ENCODE data around the gene MAN1C1.
"Not testable (repeated sequence)": the region's sequence is repeated elsewhere in the genome, so short reads cannot be mapped to it uniquely, and the experiment has no call there.

Gene MAN1C1

GRCh38 chr1:25716320-25716719 is 99.7 kb downstream of the MAN1C1 start:
- no peak for DNase-seq (ENCODE audit: low spot score)

- DNase-seq (ENCODE audit: low spot score), result no peak
Observed at GRCh38 chr1:25718732-25719131, 102.1 kb downstream of the MAN1C1 start.

GRCh38 chr1:25720624-25721023 is 104.0 kb downstream of the MAN1C1 start:
- no peak for DNase-seq (ENCODE audit: low spot score)

GRCh38 chr1:25723250-25723880 is 106.8 kb downstream of the MAN1C1 start:
- DNase-seq (ENCODE audit: low spot score), result no peak

- no peak for DNase-seq (ENCODE audit: low spot score)
Observed at GRCh38 chr1:25724201-25724600, 107.6 kb downstream of the MAN1C1 start.

GRCh38 chr1:25724966-25725365 is 108.4 kb downstream of the MAN1C1 start:
- no peak for DNase-seq (ENCODE audit: low spot score)

GRCh38 chr1:25725482-25725881 is 108.9 kb downstream of the MAN1C1 start:
- no peak for DNase-seq (ENCODE audit: low spot score)

GRCh38 chr1:25727088-25727487 is 110.5 kb downstream of the MAN1C1 start:
- no peak for DNase-seq (ENCODE audit: low spot score)

- DNase-seq (ENCODE audit: low spot score), result no peak
Observed at GRCh38 chr1:25727635-25728286, 111.2 kb downstream of the MAN1C1 start.

- DNase-seq (ENCODE audit: low spot score), result no peak
Observed at GRCh38 chr1:25728301-25728935, 111.8 kb downstream of the MAN1C1 start.

GRCh38 chr1:25729045-25729444 is 112.5 kb downstream of the MAN1C1 start:
- DNase-seq (ENCODE audit: low spot score), result no peak

GRCh38 chr1:25729790-25730644 is 113.4 kb downstream of the MAN1C1 start:
- no peak for DNase-seq (ENCODE audit: low spot score)

- no peak for DNase-seq (ENCODE audit: low spot score)
Observed at GRCh38 chr1:25731148-25731547, 114.6 kb downstream of the MAN1C1 start.

GRCh38 chr1:25731626-25732370 is 115.2 kb downstream of the MAN1C1 start:
- DNase-seq (ENCODE audit: low spot score), result no peak

- DNase-seq (ENCODE audit: low spot score), result no peak
Observed at GRCh38 chr1:25732821-25733220, 116.2 kb downstream of the MAN1C1 start.

GRCh38 chr1:25733271-25733670 is 116.7 kb downstream of the MAN1C1 start:
- no peak for DNase-seq (ENCODE audit: low spot score)

GRCh38 chr1:25734991-25735390 is 118.4 kb downstream of the MAN1C1 start:
- DNase-seq (ENCODE audit: low spot score), result not testable (repeated sequence)

- no peak for DNase-seq (ENCODE audit: low spot score)
Observed at GRCh38 chr1:25735956-25736529, 119.5 kb downstream of the MAN1C1 start.

GRCh38 chr1:25737130-25737529 is 120.5 kb downstream of the MAN1C1 start:
- DNase-seq (ENCODE audit: low spot score), result no peak

GRCh38 chr1:25738499-25738898 is 121.9 kb downstream of the MAN1C1 start:
- DNase-seq (ENCODE audit: low spot score), result no peak

GRCh38 chr1:25739341-25739740 is 122.8 kb downstream of the MAN1C1 start:
- DNase-seq (ENCODE audit: low spot score), result no peak
